HG03175 (cell line): Measurements from ENCODE around the gene MARF1.
"Not testable (repeated sequence)": the region's sequence is repeated elsewhere in the genome, so short reads cannot be mapped to it uniquely, and the experiment has no call there.

ENCODE experiments used
- ATAC-seq: cut with Tn5 transposase; IDR thresholded peaks from one replicate; pipeline ENCODE4 v1.9.1; 2021; ENCODE audit warnings: mild to moderate bottlenecking, moderate library complexity; ENCODE audit not compliant: unreplicated experiment

The MARF1 gene

DNA sequence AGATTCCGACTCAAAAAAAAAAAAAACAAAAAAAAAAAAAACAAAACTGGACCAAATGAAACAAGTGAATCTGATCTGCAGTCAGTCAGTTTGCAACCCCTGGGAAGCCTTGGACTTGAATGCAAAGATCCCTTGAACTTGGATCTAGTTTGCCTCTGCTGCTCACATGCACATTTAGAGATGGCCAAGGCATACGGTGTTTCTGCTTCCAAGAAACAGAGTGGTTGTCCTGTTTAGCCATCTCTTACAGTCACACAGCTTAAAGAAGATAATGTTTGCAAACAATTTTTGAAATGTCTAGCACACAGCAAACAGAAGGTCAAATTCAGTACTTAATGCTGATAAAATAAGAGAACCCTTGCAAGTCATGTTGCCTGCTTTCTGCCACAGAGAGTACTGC is 11.6 kb upstream of the MARF1 start:
- no peak for ATAC-seq

DNA sequence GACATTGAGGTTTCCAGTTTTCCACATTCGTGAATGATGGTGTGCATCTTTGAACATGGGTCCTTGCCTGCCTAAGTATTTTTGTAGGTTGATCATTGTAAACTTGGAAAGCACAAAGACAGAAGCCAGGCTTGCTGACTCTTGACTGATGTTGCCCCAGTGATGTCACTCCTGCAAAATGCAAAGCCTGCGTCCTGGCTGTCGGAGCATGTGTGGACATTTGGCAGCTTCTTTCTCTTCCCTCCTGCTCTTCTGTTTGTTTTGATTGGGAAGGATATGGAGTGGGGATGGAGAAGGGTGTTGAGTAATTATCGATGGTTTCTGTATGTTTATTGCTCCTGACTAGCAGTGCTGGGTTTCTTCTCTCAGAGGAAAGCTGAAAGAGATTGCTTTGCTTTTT is 10.3 kb upstream of the MARF1 start:
- no peak for ATAC-seq

DNA sequence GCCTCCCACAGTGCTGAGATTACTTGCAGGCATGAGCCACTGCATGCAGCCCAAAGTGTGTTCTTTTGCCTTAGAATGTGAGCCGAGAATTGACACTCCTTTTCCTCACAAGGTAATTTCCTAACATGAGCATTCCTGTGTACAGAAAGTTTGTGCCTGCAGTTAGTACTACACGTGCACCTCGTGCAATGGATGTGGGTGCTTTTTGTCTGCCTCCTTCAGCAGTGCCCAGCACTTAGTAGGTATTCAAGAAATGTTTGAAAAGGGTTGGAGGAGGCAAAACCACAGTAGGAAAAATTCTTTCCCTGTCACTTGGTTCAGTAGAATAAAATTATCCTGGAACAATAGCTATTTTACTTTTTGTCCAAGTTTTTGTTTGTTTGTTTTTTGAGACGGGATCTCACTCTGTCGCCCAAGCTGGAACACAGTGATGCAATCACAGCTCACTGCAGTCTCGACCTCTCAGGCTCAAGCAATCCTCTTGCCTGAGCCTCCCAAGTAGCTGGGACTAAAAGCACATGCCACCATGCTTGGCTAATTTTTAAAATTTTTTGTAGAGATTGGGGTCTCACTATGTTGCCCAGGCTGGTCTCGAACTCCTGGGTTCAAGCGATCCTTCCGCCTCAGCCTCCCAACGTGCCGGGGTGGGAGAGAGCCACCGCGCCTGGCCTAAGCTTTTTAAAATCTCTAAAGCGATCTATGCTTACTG is 9.5 kb upstream of the MARF1 start:
- no peak for ATAC-seq

DNA sequence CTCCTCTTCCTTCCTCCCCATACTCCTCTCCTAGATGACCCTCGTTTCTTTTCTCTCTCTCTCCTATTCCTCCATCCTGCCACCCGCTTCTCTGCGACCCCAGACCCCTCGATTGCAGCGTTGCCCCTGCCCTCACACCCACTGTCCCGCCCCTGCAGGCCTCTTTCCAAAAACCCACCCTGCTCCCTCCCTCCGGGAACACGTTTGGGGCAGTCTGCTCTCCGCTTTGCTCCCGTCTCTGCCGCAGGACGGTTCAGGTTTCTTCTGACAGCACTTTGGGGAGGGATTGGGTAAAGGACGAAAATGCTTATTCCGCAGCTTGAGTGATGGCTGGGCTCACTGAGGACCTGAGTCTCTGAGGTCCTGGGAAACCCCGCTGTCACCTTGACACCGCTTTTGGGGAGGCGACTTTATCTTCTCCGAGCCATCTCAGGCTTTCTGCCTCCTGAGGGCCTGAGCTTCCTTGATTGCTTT is 7.8 kb upstream of the MARF1 start:
- no peak for ATAC-seq

DNA sequence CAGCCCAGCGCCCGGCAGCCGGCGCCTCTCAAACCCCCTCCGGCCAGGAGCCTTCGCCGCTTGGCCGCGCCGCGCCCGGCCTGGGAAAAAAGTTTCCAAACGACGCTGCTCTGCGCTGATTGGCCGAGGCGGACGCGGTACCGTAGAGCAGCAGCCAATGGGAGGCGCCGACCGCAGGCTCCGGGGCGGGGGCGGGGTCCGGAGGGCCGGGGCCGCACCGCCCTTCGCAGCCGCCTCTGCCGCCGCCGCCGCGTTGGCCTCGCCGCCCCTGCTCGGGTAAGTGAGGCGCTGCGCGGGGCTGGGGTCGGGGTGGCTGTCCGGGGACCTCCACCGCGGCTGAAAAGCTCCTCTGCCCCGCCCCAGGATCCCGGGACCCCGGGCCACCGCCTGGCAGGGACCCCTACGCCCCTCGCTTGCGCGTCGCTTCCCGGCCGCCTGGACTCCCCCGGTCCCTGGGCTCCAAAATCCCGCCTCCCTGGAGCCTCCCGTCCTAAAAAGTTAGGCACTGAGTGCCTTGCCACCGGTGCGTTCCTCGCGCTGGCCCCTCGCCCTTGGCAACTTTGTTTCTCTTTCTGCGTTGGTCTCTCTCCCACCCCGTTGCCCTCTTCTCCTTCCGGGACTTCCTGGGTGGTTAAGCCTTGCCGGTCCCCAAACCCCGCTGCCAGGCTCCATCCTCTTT is 7.2 kb upstream of the MARF1 start, which contains the start of gene NDE1:
Gene NDE1 (plus strand): TSS at position 227 of the 679 bp plus-strand sequence. CDS start 14,534 bp downstream, outside the sequence.
- ATAC-seq: peak; percentile 85

DNA sequence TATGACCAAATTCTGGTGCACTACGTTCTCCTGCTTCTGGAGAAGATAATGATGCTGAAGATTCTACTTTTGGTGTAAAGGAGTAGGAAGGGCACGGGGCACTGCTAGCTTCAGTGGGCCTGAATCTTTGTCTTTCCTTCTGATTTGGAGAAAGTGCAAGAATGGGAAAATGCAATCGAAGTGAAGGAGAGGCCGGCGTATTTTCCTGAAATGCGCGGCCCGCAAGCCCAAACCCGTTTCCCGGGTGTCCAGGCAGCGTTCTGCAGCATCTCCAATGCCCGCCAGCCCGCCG is 6.7 kb upstream of the MARF1 start:
- no peak for ATAC-seq

DNA sequence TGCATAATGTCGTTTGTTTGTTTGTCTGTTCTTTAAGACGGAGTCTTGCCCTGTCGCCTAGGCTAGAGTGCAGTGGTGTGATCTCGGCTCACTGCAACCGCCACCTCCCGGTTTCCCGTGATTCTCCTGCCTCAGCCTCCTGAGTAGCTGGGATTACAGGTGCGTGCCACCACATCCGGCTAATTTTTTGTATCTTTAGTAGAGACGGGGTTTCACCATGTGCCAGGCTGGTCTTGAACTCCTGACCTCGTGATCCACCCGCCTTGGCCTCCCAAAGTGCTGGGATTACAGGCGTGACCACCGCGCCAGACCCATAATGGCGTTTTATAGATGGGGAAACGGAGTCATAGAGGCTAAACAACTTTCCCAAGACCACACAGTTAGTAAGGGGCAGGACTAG is 6.4 kb upstream of the MARF1 start:
- ATAC-seq: not testable (repeated sequence)

DNA sequence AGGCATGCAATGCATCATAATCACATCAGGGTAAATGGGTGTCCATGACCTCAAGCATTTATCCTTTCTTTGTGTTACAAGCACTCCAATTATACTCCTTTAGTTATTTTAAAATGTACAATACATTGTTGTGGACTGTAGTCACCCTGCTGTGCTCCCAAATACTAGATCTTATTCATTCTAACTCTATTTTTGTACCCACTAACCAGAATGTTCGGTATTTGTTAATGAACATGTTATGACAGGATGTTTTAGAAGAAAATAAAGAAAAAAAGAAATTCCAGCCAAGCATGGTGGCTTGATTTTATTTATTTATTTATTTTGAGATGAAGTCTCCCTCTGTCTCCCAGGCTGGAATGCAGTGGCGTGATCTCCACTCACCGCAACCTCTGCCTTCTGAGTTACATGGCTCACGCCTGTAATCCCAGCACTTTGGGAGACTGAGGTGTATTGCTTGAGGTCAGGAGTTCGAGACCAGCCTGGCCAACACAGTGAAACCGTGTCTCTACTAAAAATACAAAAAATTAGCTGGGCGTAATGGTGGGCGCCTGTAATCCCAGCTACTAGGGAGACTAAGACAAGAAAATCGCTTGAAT is 5.3 kb upstream of the MARF1 start:
- ATAC-seq: no peak

DNA sequence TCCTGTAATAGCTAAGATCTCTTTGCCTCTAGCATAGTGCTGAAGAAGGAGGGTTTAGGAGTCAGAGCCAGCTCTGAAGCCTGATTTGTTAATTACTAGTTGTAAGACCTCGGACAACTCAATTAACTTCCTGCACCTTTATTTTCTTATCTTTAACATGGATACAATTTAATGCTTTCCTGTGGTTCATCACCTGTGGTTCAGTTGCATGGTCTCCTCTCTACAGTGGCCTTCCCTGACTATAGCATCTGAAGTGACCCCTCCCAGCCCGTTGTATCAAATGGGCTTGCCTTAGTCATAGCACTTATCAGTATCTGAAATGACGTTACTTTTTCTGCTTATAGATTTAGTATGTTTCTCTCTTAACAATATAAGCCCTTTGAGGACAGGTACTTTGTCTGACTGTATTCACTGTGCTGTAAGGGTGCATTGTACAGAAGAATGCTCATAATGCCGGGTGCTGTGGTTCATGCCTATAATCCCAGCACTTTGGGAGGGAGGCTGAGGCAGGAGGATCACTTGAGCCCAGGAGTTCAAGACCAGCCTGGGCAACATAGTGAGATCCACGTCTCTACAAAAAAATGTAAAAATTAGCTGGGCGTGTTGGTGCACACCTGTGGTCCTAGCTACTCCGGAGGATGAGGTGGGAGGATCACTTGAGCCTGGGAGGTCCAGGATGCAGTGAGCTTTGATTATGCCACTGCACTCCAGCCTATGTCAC is 4.5 kb upstream of the MARF1 start:
- no peak for ATAC-seq

DNA sequence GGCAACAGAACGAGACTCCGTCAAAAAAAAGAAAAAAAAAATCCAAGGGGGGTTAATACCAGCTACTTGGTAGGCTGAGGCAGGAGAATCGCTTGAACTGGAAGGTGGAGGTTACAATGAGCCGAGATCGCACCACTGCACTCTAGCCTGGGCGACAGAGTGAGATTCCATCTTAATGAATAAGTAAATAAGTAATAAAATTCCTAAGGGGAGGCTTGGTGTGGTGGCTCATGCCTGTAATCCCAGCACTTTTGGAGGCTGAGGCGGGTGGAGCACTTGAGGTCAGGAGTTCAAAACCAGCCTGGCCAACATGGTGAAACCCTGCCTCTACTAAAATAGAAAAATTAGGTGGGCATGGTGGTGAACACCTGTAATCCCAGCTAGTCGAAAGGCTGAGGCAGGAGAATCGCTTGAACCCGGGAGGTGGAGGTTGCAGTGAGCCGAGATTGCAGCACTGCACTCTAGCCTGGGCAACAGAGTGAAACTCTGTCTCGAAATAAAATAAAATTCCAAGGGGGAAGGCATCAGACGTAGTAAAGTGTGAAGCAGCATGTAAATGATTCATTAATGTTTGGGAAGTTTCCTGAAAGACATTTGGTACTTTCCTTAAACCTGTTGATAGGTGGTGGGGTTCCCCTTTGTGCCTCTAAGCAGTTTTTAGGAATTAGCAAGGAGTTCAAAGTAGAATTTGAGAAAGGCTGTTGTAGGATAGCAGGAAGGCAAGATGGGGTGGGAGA is 3.8 kb upstream of the MARF1 start:
- not testable (repeated sequence) for ATAC-seq

DNA sequence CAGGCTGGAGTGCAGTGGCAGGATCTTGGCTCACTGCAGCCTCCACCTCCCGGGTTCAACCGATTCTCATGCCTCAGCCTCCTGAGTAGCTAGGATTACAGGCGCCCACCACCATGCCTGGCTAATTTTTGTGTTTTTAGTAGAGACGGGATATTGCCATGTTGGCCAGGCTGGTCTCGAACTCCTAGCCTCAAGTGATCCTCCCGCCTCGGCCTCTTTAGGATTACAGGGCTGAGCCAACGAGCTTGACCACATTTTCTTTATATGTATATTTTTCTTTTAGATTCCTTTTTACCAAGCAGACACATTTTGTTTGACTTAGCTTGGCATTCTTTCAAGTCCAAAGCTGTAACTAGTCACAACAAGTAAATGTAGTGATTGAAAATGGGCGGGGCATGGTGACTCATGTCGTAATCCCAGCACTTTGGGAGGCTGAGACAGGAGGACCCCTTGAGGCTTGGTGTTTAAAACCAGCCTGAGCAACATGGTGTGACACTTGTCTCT is 2.1 kb upstream of the MARF1 start:
- not testable (repeated sequence) for ATAC-seq

DNA sequence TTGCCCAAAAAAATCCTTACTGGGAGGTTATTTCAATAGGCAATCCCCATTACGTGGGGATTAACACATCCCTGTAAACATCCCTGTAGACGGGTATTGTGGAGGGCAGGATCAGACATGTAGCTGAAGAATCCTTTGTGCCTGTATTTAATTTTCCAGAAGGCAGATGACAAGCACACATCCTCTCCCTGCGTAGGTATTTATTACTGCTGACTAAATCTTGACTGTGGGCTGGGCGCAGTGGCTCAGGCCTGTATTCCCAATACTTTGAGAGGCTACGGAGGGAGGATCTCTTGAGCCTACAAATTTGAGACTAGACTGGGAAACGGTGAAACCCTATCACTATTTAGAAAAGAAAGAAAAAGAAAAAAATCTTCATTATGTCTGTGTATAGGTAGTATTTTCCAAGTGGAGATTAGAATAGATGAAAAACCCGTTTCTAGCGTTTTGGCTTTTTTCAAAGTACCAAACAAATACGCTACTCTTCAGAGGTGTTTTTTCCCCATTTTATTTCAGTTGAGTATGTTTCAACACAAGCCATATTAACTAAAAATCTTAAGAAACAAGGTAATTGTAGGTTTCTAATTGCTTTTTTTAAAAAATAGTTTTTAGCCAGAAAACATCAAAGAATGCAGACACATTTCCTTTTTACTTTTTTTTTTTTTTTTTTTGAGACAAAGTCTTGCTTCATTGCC is 1.5 kb upstream of the MARF1 start:
- no peak for ATAC-seq

DNA sequence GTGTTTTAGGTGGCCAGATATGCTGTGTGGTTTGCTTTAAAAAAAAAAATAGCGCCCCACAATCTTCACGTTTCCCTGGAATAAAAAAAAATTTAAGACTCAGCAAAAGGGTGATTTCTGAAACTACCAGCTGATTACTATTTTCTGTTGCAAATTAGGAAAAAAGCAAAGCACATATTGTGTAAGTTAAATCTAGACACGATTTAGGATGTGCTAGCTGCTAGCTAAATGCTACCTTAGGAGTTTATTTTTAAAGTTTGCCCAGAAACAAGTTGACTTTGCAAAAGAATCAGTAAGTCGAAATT is 944 bp upstream of the MARF1 start:
- ATAC-seq: no peak

DNA sequence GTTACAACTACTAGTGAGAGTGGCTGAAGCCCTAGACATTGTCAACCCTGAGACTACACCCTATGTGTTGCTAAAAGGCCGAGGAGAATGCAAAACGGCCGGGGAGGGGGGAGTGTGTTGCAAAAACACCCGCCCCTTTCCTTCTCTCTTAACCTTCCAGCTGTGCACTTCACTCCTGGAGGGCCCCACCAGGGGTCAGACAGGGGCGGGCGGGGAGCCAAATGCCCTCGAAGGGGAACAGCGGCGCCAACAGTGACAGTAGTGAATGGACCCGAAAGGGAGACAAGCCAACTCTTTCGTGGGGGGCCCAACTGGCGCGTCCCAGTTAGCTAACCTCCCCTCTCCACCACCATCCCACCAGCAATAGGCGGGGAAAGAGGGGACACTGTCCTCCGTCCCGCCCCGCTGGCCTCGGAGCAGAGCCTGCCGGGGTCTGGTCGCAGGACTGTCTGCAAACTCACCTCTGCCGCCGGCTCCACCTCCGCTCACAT is 352 bp downstream of the MARF1 start:
- peak; percentile 53 for ATAC-seq

DNA sequence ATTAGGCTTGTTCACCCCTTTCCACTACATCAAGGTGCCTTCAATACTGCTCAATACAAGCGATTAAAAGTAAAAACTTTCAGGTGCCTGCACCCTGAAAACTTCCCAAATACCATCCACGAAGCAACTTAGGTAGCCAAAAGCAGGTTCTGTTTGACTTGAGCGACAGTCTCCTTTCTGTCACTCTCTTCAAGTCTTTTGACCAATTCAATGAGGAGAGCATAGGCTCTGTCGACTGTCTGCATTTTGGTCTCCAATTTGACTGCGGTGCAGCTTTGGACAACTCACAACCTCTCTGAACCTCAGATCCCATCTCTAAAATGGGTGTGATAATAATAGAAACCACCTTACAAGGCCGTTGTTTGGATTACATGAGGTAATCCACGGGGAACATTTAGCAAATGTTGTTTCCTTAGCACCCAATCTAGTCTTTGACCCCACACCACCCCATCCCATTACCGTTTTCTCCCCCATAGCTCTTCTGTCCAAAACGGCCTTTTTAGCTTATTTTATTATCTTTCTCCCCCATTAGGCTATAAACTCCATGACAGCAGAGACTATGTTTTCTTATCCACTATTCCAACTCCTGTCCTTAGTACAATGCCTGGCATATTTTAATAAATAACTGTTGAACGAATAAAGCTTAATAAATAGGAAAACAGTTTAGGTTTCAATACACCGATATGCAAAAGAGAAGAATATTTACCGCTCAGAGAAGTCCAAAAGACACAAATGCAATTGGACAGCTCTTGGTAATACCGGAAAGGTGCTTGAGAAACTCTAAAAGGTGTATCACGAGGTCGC is 999 bp downstream of the MARF1 start:
- ATAC-seq: no peak

DNA sequence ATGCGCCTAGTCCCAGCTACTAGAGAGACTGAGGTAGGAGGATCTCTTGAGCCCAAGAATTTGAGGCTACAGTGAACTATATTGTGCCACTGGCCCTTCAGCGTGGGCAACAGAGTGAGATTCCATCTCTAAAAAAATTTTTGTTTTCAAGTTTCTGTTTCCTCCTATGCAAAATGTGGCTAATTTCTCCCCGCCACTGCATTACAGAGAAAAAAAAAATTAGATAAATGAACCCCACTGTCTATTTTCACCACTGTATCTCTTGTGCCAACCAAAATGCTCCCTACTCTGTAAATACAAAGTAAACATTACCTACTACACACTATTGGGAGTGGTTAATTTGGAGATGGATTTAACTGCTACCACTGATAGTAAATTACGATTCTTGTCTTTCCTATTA is 2.0 kb downstream of the MARF1 start:
- no peak for ATAC-seq

DNA sequence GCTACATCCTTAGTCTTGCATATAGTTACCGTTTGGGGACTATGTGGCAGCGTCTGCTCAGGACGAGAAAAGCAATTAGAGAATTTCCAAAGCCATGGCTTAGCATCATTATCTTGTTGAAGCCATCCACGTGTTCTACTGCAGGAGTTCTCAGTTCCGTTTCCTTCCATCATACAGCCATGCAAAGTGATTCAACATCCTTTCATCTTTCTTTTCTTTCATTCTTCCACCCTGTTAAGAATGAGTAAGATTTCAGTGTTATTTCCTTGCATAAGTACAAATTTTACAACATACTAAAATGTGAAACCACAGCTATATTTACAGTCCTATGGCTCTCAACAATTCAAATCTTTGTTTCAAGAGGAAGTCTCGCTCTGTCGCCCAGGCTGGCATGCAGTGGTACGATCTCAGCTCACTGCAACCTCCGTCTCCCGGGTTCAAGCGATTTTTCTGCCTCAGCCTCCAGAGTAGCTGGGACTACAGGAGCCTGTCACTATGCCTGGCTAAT is 3.8 kb downstream of the MARF1 start:
- no peak for ATAC-seq

DNA sequence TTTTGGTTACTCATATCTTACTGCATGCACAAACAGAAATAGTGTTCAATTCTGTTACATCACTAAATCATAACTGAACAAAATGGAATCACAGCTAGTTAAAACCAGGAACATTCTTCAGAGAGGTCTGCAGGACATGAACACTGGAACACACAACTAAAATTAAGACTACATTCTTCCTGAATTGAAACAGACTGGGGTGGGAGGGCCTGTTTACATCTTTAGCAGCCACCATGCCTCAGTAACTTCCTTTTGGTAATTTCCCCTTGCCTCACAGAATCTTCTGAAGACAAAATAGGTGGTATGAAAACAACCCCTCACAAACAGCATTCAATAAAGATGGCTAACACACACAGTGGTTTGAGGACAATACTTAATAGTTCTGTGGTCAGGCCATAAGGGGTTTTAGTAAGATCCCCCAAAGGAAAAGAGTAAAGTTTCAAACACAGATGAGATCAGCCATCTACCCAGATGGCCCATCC is 6.5 kb downstream of the MARF1 start:
- ATAC-seq: no peak

DNA sequence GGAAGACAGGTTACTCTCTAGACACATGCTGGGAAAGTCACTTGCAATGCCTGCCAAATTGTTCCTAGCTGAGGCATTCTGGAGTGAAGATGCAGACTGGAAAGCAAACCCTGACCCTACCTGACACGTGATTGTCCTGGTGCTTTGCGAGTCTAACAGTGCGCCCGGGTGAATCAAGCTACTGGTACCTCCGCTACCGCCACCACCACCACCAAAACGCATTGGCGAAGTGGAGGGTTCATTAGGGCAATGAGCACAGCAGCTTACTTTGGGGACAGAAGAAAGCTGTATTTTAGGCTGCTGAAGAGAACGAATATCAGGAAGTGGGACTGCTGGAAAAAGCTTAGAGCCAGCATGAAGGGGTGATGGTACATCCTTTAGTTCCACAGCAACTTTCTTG is 7.0 kb downstream of the MARF1 start:
- no peak for ATAC-seq
